ENCODE data around the gene RBMS2. TPM values are rescaled to one million over a fixed set of nuclear protein-coding genes. Genes with fewer than 3 reads are reported as not detected.
A peak's percentile ranks its signal among the peaks of the same experiment; 100 is the strongest.
"Not testable (repeated sequence)": the region's sequence is repeated elsewhere in the genome, so short reads cannot be mapped to it uniquely, and the experiment has no call there.

Gene RBMS2
- total RNA-seq, 2 experiments from 2014 or later = 4.2 to 4.4 TPM

- H3K36me3 Mint-ChIP-seq, H3K4me1 Mint-ChIP-seq, H3K4me3 Mint-ChIP-seq, H3K9me3 Mint-ChIP-seq, H3K27ac Mint-ChIP-seq, DNase-seq: not testable (repeated sequence)
- H3K27me3 Mint-ChIP-seq = peaks cover 31% of the 10 kb centered on the region
Measured at GRCh38 chr12:56494481-56494880, 27.1 kb upstream of the RBMS2 start.

GRCh38 chr12:56496704-56497103, 24.9 kb upstream of the RBMS2 start:
- H3K4me1 Mint-ChIP-seq, H3K4me3 Mint-ChIP-seq, H3K36me3 Mint-ChIP-seq, H3K27ac Mint-ChIP-seq, H3K9me3 Mint-ChIP-seq: not testable (repeated sequence)
- peak; percentile 19 for DNase-seq
- H3K27me3 Mint-ChIP-seq = peaks cover 11% of the 10 kb centered on the region

- H3K27ac Mint-ChIP-seq, H3K36me3 Mint-ChIP-seq, H3K27me3 Mint-ChIP-seq, H3K9me3 Mint-ChIP-seq, H3K4me3 Mint-ChIP-seq, H3K4me1 Mint-ChIP-seq, DNase-seq: not testable (repeated sequence)
Measured at GRCh38 chr12:56498126-56498902, 23.3 kb upstream of the RBMS2 start.

- H3K36me3 Mint-ChIP-seq, H3K4me1 Mint-ChIP-seq, H3K9me3 Mint-ChIP-seq, H3K27me3 Mint-ChIP-seq, H3K27ac Mint-ChIP-seq, H3K4me3 Mint-ChIP-seq, DNase-seq: not testable (repeated sequence)
Measured at GRCh38 chr12:56499452-56499851, 22.2 kb upstream of the RBMS2 start.

GRCh38 chr12:56499879-56500278, 21.7 kb upstream of the RBMS2 start:
- H3K36me3 Mint-ChIP-seq, DNase-seq, H3K27ac Mint-ChIP-seq, H3K9me3 Mint-ChIP-seq, H3K27me3 Mint-ChIP-seq, H3K4me3 Mint-ChIP-seq, H3K4me1 Mint-ChIP-seq: not testable (repeated sequence)

GRCh38 chr12:56510786-56511185, 10.8 kb upstream of the RBMS2 start:
- H3K36me3 Mint-ChIP-seq = no peaks in the 10 kb centered on the region
- no peak overlapping the region for H3K4me3 Mint-ChIP-seq
- H3K4me1 Mint-ChIP-seq = peaks cover 4% of the 10 kb centered on the region
- no peaks in the 10 kb centered on the region for H3K27me3 Mint-ChIP-seq
- no peak overlapping the region for H3K27ac Mint-ChIP-seq
- H3K9me3 Mint-ChIP-seq = no peaks in the 10 kb centered on the region
- DNase-seq = no peak

GRCh38 chr12:56514014-56514318, 7.7 kb upstream of the RBMS2 start:
- not testable (repeated sequence) for H3K27me3 Mint-ChIP-seq, H3K27ac Mint-ChIP-seq, H3K4me3 Mint-ChIP-seq, H3K36me3 Mint-ChIP-seq, H3K9me3 Mint-ChIP-seq, DNase-seq, H3K4me1 Mint-ChIP-seq

GRCh38 chr12:56517854-56518253, 3.8 kb upstream of the RBMS2 start:
- H3K36me3 Mint-ChIP-seq = no peaks in the 10 kb centered on the region
- no peak overlapping the region for H3K4me3 Mint-ChIP-seq
- no peaks in the 10 kb centered on the region for H3K27me3 Mint-ChIP-seq
- peaks cover 33% of the 10 kb centered on the region for H3K4me1 Mint-ChIP-seq
- no peak for DNase-seq
- no peaks in the 10 kb centered on the region for H3K9me3 Mint-ChIP-seq
- no peak overlapping the region for H3K27ac Mint-ChIP-seq

- H3K36me3 Mint-ChIP-seq = no peaks in the 10 kb centered on the region
- no peak for DNase-seq
- peaks cover 35% of the 10 kb centered on the region for H3K4me1 Mint-ChIP-seq
- H3K27me3 Mint-ChIP-seq = no peaks in the 10 kb centered on the region
- no peaks in the 10 kb centered on the region for H3K9me3 Mint-ChIP-seq
- H3K27ac Mint-ChIP-seq = no peak overlapping the region
- H3K4me3 Mint-ChIP-seq = no peak overlapping the region
Measured at GRCh38 chr12:56518570-56518969, 3.0 kb upstream of the RBMS2 start.

- Mint-ChIP-seq H3K4me1 (peaks cover 32% of the 10 kb centered on the region), H3K9me3 (no peaks in the 10 kb centered on the region)
Measured at GRCh38 chr12:56520048-56520447, 1.6 kb upstream of the RBMS2 start.

GRCh38 chr12:56520506-56520905, 1.1 kb upstream of the RBMS2 start:
- Mint-ChIP-seq H3K4me1 (peaks cover 32% of the 10 kb centered on the region), H3K4me3 (no peak overlapping the region), H3K9me3 (no peaks in the 10 kb centered on the region), H3K27ac (no peak overlapping the region), H3K27me3 (no peaks in the 10 kb centered on the region), H3K36me3 (no peaks in the 10 kb centered on the region)
- no peak for DNase-seq

More at GRCh38 chr12:56520048-56520447, 1.6 kb upstream of the RBMS2 start:
- H3K36me3 Mint-ChIP-seq = no peaks in the 10 kb centered on the region
- H3K27ac Mint-ChIP-seq = no peak overlapping the region
- DNase-seq = no peak
- H3K4me3 Mint-ChIP-seq = no peak overlapping the region
- H3K27me3 Mint-ChIP-seq = no peaks in the 10 kb centered on the region

GRCh38 chr12:56521209-56521589, 421 bp upstream of the RBMS2 start:
- H3K36me3 Mint-ChIP-seq = no peaks in the 10 kb centered on the region
- no peaks in the 10 kb centered on the region for H3K27me3 Mint-ChIP-seq

GRCh38 chr12:56522411-56523193, 982 bp downstream of the RBMS2 start:
- H3K4me3 Mint-ChIP-seq = peak overlapping the region; percentile 80
- H3K36me3 Mint-ChIP-seq = no peaks in the 10 kb centered on the region
- DNase-seq = no peak
- peak overlapping the region; percentile 1 for H3K27ac Mint-ChIP-seq
- no peaks in the 10 kb centered on the region for H3K27me3 Mint-ChIP-seq
- no peaks in the 10 kb centered on the region for H3K9me3 Mint-ChIP-seq
- H3K4me1 Mint-ChIP-seq = peaks cover 32% of the 10 kb centered on the region

More at GRCh38 chr12:56521209-56521589, 421 bp upstream of the RBMS2 start:
- H3K27ac Mint-ChIP-seq = peak overlapping the region; percentile 80
- H3K4me1 Mint-ChIP-seq = peaks cover 32% of the 10 kb centered on the region
- no peaks in the 10 kb centered on the region for H3K9me3 Mint-ChIP-seq
- DNase-seq = no peak
- peak overlapping the region; percentile 80 for H3K4me3 Mint-ChIP-seq

- H3K4me3 Mint-ChIP-seq = no peak overlapping the region
- no peaks in the 10 kb centered on the region for H3K27me3 Mint-ChIP-seq
- H3K4me1 Mint-ChIP-seq = peaks cover 2% of the 10 kb centered on the region
- DNase-seq = no peak
- no peaks in the 10 kb centered on the region for H3K36me3 Mint-ChIP-seq
- H3K9me3 Mint-ChIP-seq = no peaks in the 10 kb centered on the region
- H3K27ac Mint-ChIP-seq = no peak overlapping the region
Measured at GRCh38 chr12:56528846-56529245, 7.2 kb downstream of the RBMS2 start.

GRCh38 chr12:56529656-56530055, 8.0 kb downstream of the RBMS2 start:
- DNase-seq = no peak
- Mint-ChIP-seq H3K27me3 (no peaks in the 10 kb centered on the region), H3K4me1 (peaks cover 2% of the 10 kb centered on the region), H3K4me3 (no peak overlapping the region), H3K9me3 (no peaks in the 10 kb centered on the region), H3K36me3 (no peaks in the 10 kb centered on the region), H3K27ac (no peak overlapping the region)

Measured in activated naive CD8-positive, alpha-beta T cell treated with anti-CD3 and anti-CD28 coated beads for 36 hours (primary cell).